ENCODE measurements around the gene GAB2.

GAB2 gene

GRCh38 chr11:78217650-78218541 is 199.7 kb downstream of the GAB2 start:
- no peak for DNase-seq

GRCh38 chr11:78216571-78217287 is 200.9 kb downstream of the GAB2 start:
- no peak for DNase-seq

- no peak for DNase-seq
These were observed 201.6 kb downstream of the GAB2 start for GRCh38 chr11:78216021-78216420.

- no peak for DNase-seq
These were observed 203.1 kb downstream of the GAB2 start for GRCh38 chr11:78214331-78215194.

- no peak for DNase-seq
These were observed 203.9 kb downstream of the GAB2 start for GRCh38 chr11:78213526-78214330.

GRCh38 chr11:78212586-78213371 is 204.8 kb downstream of the GAB2 start:
- DNase-seq, result no peak

- no peak for DNase-seq
These were observed 206.1 kb downstream of the GAB2 start for GRCh38 chr11:78211565-78211964.

- no peak for DNase-seq
These were observed 207.5 kb downstream of the GAB2 start for GRCh38 chr11:78210000-78210608.

GRCh38 chr11:78209478-78209877 is 208.1 kb downstream of the GAB2 start:
- DNase-seq, result no peak

- DNase-seq, result no peak
These were observed 209.1 kb downstream of the GAB2 start for GRCh38 chr11:78208257-78209165.

GRCh38 chr11:78207532-78208256 is 209.9 kb downstream of the GAB2 start:
- no peak for DNase-seq

- DNase-seq, result no peak
These were observed 211.9 kb downstream of the GAB2 start for GRCh38 chr11:78205691-78206090.

GRCh38 chr11:78205256-78205655 is 212.4 kb downstream of the GAB2 start:
- no peak for DNase-seq

GRCh38 chr11:78203184-78203583 is 214.4 kb downstream of the GAB2 start:
- no peak for DNase-seq

- no peak for DNase-seq
These were observed 214.9 kb downstream of the GAB2 start for GRCh38 chr11:78202733-78203167.

GRCh38 chr11:78201096-78201818 is 216.4 kb downstream of the GAB2 start:
- no peak for DNase-seq

GRCh38 chr11:78200553-78200952 is 217.1 kb downstream of the GAB2 start:
- no peak for DNase-seq

- no peak for DNase-seq
These were observed 217.6 kb downstream of the GAB2 start for GRCh38 chr11:78200061-78200460.

- DNase-seq, result no peak
These were observed 218.0 kb downstream of the GAB2 start for GRCh38 chr11:78199653-78200015.
